ENCODE results near the gene IPO7.

IPO7 gene

DNA sequence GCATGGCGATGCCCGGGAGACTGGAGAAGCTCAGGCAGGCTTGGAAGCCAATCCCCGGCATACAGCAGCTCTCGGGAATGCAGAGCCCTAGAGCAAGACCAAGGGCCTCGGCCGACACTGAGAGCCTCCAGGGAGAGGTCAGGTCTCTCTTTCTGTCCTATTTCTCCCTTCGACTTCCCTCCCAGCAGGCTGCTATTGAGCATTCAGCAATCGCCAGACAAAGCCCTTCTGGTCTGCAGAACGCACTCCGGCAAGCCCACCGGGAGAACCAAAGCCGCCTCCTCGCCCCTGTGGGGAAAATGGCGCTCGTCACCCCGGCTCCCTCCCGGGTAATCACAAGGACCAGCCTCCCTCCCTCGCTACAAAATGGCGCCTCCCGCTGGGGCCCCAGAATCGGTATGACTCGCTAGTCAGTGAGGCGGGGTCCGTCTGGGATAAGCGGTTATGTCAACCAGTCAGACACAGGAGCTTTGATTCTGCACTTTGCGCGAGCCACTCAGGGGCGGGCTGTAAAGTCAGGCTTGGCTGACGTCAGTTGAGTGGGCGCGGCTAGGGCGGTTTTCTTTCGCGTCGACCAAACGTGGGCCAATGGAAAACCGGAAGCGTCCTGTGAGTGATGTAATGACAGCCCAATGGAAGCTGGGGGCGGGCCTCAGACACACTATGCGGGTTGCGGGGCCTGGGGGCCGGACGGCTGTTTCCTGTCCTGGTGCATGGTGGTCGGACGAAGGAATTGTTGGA, 76.0 kb downstream of the IPO7 start, which contains the start of gene ZNF143 (continued):
- TF ChIP-seq ZNF341 (tag by site-specific recombination; IDR thresholded peaks at IDR 0.05; ENCODE audit: low read depth) (peak; percentile 96), SETDB1 (IDR thresholded peaks at IDR 0.05; ENCODE audit: insufficient read length, low read length) (peak; percentile 54), ZNF37A (tag by site-specific recombination; IDR thresholded peaks at IDR 0.05) (peak; percentile 90), ZBTB20 (tag by site-specific recombination; IDR thresholded peaks at IDR 0.05) (peak; percentile 100), GLIS2 (tag by site-specific recombination; IDR thresholded peaks at IDR 0.05) (peak; percentile 36; the same call in 1 of the 2 replicates), SP7 (tag by site-specific recombination; IDR thresholded peaks at IDR 0.05) (peak; percentile 47; the same call in 1 of the 2 replicates), TCF7L2 (IDR thresholded peaks at IDR 0.05; ENCODE audit: borderline replicate concordance, low read depth, low read length) (peak; percentile 62; the same call in 1 of the 2 replicates), EGR2 (tag by site-specific recombination; IDR thresholded peaks at IDR 0.05; ENCODE audit: low read depth) (peak; percentile 60), ZNF114 (tag by site-specific recombination; IDR thresholded peaks at IDR 0.05) (no peak), ZNF843 (tag by site-specific recombination; IDR thresholded peaks at IDR 0.05) (0 out of 2 replicates have a peak, but pooled peaks have one; percentile 41), OSR2 (tag by site-specific recombination; IDR thresholded peaks at IDR 0.05) (no peak), ZNF112 (tag by site-specific recombination; IDR thresholded peaks at IDR 0.05) (no peak), ZIC2 (tag by site-specific recombination; IDR thresholded peaks at IDR 0.05) (peak; percentile 45), ZEB2 (tag by site-specific recombination; IDR thresholded peaks at IDR 0.05) (0 out of 2 replicates have a peak, but pooled peaks have one; percentile 30), YY2 (tag by site-specific recombination; IDR thresholded peaks at IDR 0.05) (peak; percentile 93), SCRT1 (tag by site-specific recombination; IDR thresholded peaks at IDR 0.05; ENCODE audit: borderline replicate concordance) (no peak)
- TF ChIP-seq, protein P1, sequence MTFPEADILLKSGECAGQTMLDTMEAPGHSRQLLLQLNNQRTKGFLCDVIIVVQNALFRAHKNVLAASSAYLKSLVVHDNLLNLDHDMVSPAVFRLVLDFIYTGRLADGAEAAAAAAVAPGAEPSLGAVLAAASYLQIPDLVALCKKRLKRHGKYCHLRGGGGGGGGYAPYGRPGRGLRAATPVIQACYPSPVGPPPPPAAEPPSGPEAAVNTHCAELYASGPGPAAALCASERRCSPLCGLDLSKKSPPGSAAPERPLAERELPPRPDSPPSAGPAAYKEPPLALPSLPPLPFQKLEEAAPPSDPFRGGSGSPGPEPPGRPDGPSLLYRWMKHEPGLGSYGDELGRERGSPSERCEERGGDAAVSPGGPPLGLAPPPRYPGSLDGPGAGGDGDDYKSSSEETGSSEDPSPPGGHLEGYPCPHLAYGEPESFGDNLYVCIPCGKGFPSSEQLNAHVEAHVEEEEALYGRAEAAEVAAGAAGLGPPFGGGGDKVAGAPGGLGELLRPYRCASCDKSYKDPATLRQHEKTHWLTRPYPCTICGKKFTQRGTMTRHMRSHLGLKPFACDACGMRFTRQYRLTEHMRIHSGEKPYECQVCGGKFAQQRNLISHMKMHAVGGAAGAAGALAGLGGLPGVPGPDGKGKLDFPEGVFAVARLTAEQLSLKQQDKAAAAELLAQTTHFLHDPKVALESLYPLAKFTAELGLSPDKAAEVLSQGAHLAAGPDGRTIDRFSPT (tag by site-specific recombination; IDR thresholded peaks at IDR 0.05) = no peak
- TF ChIP-seq, protein P2, sequence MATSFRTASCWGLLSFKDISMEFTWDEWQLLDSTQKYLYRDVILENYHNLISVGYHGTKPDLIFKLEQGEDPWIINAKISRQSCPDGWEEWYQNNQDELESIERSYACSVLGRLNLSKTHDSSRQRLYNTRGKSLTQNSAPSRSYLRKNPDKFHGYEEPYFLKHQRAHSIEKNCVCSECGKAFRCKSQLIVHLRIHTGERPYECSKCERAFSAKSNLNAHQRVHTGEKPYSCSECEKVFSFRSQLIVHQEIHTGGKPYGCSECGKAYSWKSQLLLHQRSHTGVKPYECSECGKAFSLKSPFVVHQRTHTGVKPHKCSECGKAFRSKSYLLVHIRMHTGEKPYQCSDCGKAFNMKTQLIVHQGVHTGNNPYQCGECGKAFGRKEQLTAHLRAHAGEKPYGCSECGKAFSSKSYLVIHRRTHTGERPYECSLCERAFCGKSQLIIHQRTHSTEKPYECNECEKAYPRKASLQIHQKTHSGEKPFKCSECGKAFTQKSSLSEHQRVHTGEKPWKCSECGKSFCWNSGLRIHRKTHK (tag by site-specific recombination; IDR thresholded peaks at IDR 0.05) = no peak
- TF ChIP-seq, protein P3, sequence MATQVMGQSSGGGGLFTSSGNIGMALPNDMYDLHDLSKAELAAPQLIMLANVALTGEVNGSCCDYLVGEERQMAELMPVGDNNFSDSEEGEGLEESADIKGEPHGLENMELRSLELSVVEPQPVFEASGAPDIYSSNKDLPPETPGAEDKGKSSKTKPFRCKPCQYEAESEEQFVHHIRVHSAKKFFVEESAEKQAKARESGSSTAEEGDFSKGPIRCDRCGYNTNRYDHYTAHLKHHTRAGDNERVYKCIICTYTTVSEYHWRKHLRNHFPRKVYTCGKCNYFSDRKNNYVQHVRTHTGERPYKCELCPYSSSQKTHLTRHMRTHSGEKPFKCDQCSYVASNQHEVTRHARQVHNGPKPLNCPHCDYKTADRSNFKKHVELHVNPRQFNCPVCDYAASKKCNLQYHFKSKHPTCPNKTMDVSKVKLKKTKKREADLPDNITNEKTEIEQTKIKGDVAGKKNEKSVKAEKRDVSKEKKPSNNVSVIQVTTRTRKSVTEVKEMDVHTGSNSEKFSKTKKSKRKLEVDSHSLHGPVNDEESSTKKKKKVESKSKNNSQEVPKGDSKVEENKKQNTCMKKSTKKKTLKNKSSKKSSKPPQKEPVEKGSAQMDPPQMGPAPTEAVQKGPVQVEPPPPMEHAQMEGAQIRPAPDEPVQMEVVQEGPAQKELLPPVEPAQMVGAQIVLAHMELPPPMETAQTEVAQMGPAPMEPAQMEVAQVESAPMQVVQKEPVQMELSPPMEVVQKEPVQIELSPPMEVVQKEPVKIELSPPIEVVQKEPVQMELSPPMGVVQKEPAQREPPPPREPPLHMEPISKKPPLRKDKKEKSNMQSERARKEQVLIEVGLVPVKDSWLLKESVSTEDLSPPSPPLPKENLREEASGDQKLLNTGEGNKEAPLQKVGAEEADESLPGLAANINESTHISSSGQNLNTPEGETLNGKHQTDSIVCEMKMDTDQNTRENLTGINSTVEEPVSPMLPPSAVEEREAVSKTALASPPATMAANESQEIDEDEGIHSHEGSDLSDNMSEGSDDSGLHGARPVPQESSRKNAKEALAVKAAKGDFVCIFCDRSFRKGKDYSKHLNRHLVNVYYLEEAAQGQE (tag by site-specific recombination; IDR thresholded peaks at IDR 0.05) = no peak
- TF ChIP-seq, protein P4, sequence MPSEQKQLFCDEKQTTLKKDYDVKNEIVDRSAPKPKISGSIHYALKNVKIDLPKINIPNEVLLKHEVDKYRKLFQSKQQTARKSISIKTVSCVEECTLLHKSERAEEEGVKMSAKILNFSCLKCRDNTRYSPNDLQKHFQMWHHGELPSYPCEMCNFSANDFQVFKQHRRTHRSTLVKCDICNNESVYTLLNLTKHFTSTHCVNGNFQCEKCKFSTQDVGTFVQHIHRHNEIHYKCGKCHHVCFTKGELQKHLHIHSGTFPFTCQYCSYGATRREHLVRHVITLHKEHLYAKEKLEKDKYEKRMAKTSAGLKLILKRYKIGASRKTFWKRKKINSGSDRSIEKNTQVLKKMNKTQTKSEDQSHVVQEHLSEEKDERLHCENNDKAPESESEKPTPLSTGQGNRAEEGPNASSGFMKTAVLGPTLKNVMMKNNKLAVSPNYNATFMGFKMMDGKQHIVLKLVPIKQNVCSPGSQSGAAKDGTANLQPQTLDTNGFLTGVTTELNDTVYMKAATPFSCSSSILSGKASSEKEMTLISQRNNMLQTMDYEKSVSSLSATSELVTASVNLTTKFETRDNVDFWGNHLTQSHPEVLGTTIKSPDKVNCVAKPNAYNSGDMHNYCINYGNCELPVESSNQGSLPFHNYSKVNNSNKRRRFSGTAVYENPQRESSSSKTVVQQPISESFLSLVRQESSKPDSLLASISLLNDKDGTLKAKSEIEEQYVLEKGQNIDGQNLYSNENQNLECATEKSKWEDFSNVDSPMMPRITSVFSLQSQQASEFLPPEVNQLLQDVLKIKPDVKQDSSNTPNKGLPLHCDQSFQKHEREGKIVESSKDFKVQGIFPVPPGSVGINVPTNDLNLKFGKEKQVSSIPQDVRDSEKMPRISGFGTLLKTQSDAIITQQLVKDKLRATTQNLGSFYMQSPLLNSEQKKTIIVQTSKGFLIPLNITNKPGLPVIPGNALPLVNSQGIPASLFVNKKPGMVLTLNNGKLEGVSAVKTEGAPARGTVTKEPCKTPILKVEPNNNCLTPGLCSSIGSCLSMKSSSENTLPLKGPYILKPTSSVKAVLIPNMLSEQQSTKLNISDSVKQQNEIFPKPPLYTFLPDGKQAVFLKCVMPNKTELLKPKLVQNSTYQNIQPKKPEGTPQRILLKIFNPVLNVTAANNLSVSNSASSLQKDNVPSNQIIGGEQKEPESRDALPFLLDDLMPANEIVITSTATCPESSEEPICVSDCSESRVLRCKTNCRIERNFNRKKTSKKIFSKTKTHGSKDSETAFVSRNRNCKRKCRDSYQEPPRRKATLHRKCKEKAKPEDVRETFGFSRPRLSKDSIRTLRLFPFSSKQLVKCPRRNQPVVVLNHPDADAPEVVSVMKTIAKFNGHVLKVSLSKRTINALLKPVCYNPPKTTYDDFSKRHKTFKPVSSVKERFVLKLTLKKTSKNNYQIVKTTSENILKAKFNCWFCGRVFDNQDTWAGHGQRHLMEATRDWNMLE (tag by site-specific recombination; conservative IDR thresholded peaks at IDR 0.05; ENCODE audit: low read depth) = peak; percentile 95
- TF ChIP-seq, protein P5, sequence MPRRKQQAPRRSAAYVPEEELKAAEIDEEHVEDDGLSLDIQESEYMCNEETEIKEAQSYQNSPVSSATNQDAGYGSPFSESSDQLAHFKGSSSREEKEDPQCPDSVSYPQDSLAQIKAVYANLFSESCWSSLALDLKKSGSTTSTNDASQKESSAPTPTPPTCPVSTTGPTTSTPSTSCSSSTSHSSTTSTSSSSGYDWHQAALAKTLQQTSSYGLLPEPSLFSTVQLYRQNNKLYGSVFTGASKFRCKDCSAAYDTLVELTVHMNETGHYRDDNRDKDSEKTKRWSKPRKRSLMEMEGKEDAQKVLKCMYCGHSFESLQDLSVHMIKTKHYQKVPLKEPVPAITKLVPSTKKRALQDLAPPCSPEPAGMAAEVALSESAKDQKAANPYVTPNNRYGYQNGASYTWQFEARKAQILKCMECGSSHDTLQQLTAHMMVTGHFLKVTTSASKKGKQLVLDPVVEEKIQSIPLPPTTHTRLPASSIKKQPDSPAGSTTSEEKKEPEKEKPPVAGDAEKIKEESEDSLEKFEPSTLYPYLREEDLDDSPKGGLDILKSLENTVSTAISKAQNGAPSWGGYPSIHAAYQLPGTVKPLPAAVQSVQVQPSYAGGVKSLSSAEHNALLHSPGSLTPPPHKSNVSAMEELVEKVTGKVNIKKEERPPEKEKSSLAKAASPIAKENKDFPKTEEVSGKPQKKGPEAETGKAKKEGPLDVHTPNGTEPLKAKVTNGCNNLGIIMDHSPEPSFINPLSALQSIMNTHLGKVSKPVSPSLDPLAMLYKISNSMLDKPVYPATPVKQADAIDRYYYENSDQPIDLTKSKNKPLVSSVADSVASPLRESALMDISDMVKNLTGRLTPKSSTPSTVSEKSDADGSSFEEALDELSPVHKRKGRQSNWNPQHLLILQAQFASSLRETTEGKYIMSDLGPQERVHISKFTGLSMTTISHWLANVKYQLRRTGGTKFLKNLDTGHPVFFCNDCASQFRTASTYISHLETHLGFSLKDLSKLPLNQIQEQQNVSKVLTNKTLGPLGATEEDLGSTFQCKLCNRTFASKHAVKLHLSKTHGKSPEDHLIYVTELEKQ (tag by site-specific recombination; IDR thresholded peaks at IDR 0.05; ENCODE audit: borderline replicate concordance) = no peak

Measured in HEK293 (cell line).